Astrocyte of the spinal cord (primary cell): ENCODE data around the gene SMARCD3.

Experiments
- DNase-seq: peaks from one replicate; pipeline ENCODE4 v3.0.0; 2011; ENCODE audit warnings: low read depth, low spot score
- H3K4me3 ChIP-seq: 2 replicates; pipeline ENCODE4 v1.5.1; 2011; ENCODE audit warnings: low read depth, mild to moderate bottlenecking, low read length, moderate library complexity
- CTCF ChIP-seq: IDR thresholded peaks from 2 replicates; pipeline ENCODE4 v1.5.1; 2012; ENCODE audit warnings: low read depth, mild to moderate bottlenecking, low read length, inconsistent platforms
- in situ Hi-C: cut with HindIII; loops from 2 replicates; pipeline ENCODE4 v1.10.0; 2017; ENCODE audit warnings: low sequenced_read_pairs

Gene SMARCD3

GRCh38 chr7:151242159-151243044 is 6.1 kb downstream of the SMARCD3 start:
- no peak for DNase-seq
- in situ Hi-C loops: no loop called here
- H3K4me3 ChIP-seq: no peak overlapping the region
- TF ChIP-seq CTCF: no peak

GRCh38 chr7:151241755-151242096 is 6.8 kb downstream of the SMARCD3 start:
- no peak for DNase-seq
- in situ Hi-C loops: no loop called here
- no peak overlapping the region for H3K4me3 ChIP-seq
- TF ChIP-seq CTCF: no peak

- no peak for TF ChIP-seq CTCF
- DNase-seq: no peak
- in situ Hi-C loops: no loop called here
- no peak overlapping the region for H3K4me3 ChIP-seq
Measured at GRCh38 chr7:151240942-151241754, 7.3 kb downstream of the SMARCD3 start.

GRCh38 chr7:151240536-151240935 is 8.0 kb downstream of the SMARCD3 start:
- H3K4me3 ChIP-seq: no peak overlapping the region
- in situ Hi-C loops: no loop called here
- no peak for DNase-seq
- no peak for TF ChIP-seq CTCF

- in situ Hi-C loops: no loop called here
- DNase-seq: no peak
- no peak for TF ChIP-seq CTCF
- no peak overlapping the region for H3K4me3 ChIP-seq
Measured at GRCh38 chr7:151239837-151240459, 8.5 kb downstream of the SMARCD3 start.
